Measurements from ENCODE around the gene CALCOCO2. TPM values are rescaled to one million over a fixed set of nuclear protein-coding genes. Genes with fewer than 3 reads are reported as not detected.
A peak's percentile ranks its signal among the peaks of the same experiment; 100 is the strongest.

Gene CALCOCO2
- total and polyA plus RNA-seq, 10 of the 15 experiments (the other 5 are each of a cell fraction or from before 2014, with no cell fraction given): 20.2 to 138 (median 53.1) TPM

- TF ChIP-seq PKNOX1 (IDR thresholded peaks at IDR 0.05) (peak; percentile 45; the same call in 1 of the 2 replicates), SPI1 (IDR thresholded peaks at IDR 0.05; ENCODE audit: borderline replicate concordance, insufficient read depth, low read depth, low read length) (no peak), NFYA (IDR thresholded peaks at IDR 0.05; ENCODE audit: borderline replicate concordance, low read depth, low read length) (no peak), RELA (IDR thresholded peaks at IDR 0.05; ENCODE audit: borderline replicate concordance, partially characterized antibody) (peak; percentile 35), RBBP5 (conservative IDR thresholded peaks at IDR 0.05) (no peak), BACH1 (IDR thresholded peaks at IDR 0.05; ENCODE audit: borderline replicate concordance) (peak; percentile 75), DPF2 (IDR thresholded peaks at IDR 0.05) (peak; percentile 70), MEF2A (IDR thresholded peaks at IDR 0.05; ENCODE audit: insufficient read depth, low read depth, low read length) (no peak), KLF5 (IDR thresholded peaks at IDR 0.05; ENCODE audit: partially characterized antibody) (peak; percentile 54), BCL11A (IDR thresholded peaks at IDR 0.05; ENCODE audit: low read depth, low read length) (no peak), POU2F2 (IDR thresholded peaks at IDR 0.05; ENCODE audit: borderline replicate concordance, low read depth, low read length) (no peak; the same call in 2 of the 3 replicates), ZNF217 (IDR thresholded peaks at IDR 0.05) (no peak), FOXK2 (IDR thresholded peaks at IDR 0.05) (peak; percentile 37; the same call in 1 of the 2 replicates), RAD51 (IDR thresholded peaks at IDR 0.05) (no peak), CREM (IDR thresholded peaks at IDR 0.05; ENCODE audit: low read depth) (peak; percentile 89), NR2C2 (IDR thresholded peaks at IDR 0.05; ENCODE audit: borderline replicate concordance, control insufficient read depth, insufficient read length, low read depth) (no peak), LARP7 (IDR thresholded peaks at IDR 0.05) (no peak; the same call in none of the 2 replicates), TBL1XR1 (IDR thresholded peaks at IDR 0.05; ENCODE audit: low read depth, low read length) (no peak), EZH2 (IDR thresholded peaks at IDR 0.05; ENCODE audit: borderline replicate concordance, control insufficient read depth, low read depth, low read length) (no peak), RUNX3 (IDR thresholded peaks at IDR 0.05; ENCODE audit: low read length) (peak; percentile 78), CBFB (IDR thresholded peaks at IDR 0.05; ENCODE audit: low read depth) (no peak; the same call in 1 of the 2 replicates), POLR2A (IDR thresholded peaks at IDR 0.05; ENCODE audit: low read depth, low read length) (peak; percentile 88), ATF3 (IDR thresholded peaks at IDR 0.05; ENCODE audit: borderline replicate concordance, extremely low read depth, low read depth, low read length) (no peak), BHLHE40 (IDR thresholded peaks at IDR 0.05; ENCODE audit: borderline replicate concordance in 1 of 2, low read depth in 2 of 2, low read length in 1 of 2) (peak in 1 of 2 experiments; percentile 34; a peak in 1 of 4 replicates), RAD21 (IDR thresholded peaks at IDR 0.05; ENCODE audit: insufficient read depth, low read depth, low read length) (no peak), E2F8 (IDR thresholded peaks at IDR 0.05; ENCODE audit: low read depth, partially characterized antibody) (no peak)
- TF ChIP-seq, protein P1, sequence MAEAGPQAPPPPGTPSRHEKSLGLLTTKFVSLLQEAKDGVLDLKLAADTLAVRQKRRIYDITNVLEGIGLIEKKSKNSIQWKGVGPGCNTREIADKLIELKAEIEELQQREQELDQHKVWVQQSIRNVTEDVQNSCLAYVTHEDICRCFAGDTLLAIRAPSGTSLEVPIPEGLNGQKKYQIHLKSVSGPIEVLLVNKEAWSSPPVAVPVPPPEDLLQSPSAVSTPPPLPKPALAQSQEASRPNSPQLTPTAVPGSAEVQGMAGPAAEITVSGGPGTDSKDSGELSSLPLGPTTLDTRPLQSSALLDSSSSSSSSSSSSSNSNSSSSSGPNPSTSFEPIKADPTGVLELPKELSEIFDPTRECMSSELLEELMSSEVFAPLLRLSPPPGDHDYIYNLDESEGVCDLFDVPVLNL (IDR thresholded peaks at IDR 0.05; ENCODE audit: low read depth, low read length): no peak
Observed at GRCh38 chr17:48830840-48831548, at the start of gene CALCOCO2 (continued).
